ENCODE data around the gene SV2C. TPM values are rescaled to one million over a fixed set of nuclear protein-coding genes. Genes with fewer than 3 reads are reported as not detected.
A peak's percentile ranks its signal among the peaks of the same experiment; 100 is the strongest.

Gene SV2C
- total RNA-seq, 2 donors from 2014 or later, result not detected

GRCh38 chr5:76197726-76198125 lies 114.5 kb downstream of the SV2C start:
- peak overlapping the region; percentile 44 for H3K27ac Mint-ChIP-seq
- H3K36me3 Mint-ChIP-seq (ENCODE audit: low read depth), result no peaks in the 10 kb centered on the region
- no peaks in the 10 kb centered on the region for H3K36me3 ChIP-seq (ENCODE audit: control insufficient read depth, insufficient read depth, low read length)
- no peaks in the 10 kb centered on the region for H3K27me3 ChIP-seq (ENCODE audit: control insufficient read depth, insufficient read depth, low read length, poor library complexity, severe bottlenecking)
- no peak overlapping the region for H3K4me3 Mint-ChIP-seq
- H3K4me1 ChIP-seq (ENCODE audit: control insufficient read depth, insufficient read depth, low read length), result peaks cover 8% of the 10 kb centered on the region
- H3K4me3 ChIP-seq (ENCODE audit: low read length), result no peak overlapping the region
- no peak overlapping the region for H3K27ac ChIP-seq (ENCODE audit: low read depth, low read length)
- no peak overlapping the region for H3K9ac ChIP-seq (ENCODE audit: extremely low read depth, low read length, poor library complexity, severe bottlenecking)
- WGBS, 2 experiments (ENCODE audit: insufficient coverage in 1 of 2, insufficient read length in 1 of 2), result 80 to 94% methylated on average over 1 to 3 of the region's 3 CpGs
- no peak for TF ChIP-seq CTCF (conservative IDR thresholded peaks at IDR 0.05)
- H3K27me3 Mint-ChIP-seq (ENCODE audit: insufficient read depth), result no peaks in the 10 kb centered on the region
- no peak for DNase-seq
- no peaks in the 10 kb centered on the region for H3K9me3 ChIP-seq (ENCODE audit: control insufficient read depth, low read length)
- H3K4me1 Mint-ChIP-seq, result peaks cover 31% of the 10 kb centered on the region
- H3K9me3 Mint-ChIP-seq, result no peaks in the 10 kb centered on the region

- TF ChIP-seq CTCF (conservative IDR thresholded peaks at IDR 0.05), result no peak
- no peaks in the 10 kb centered on the region for H3K36me3 Mint-ChIP-seq (ENCODE audit: low read depth)
- Histone ChIP-seq H3K27me3 (ENCODE audit: control insufficient read depth, insufficient read depth, low read length, poor library complexity, severe bottlenecking) (no peaks in the 10 kb centered on the region), H3K9ac (ENCODE audit: extremely low read depth, low read length, poor library complexity, severe bottlenecking) (no peak overlapping the region), H3K4me1 (ENCODE audit: control insufficient read depth, insufficient read depth, low read length) (peaks cover 8% of the 10 kb centered on the region), H3K9me3 (ENCODE audit: control insufficient read depth, low read length) (no peaks in the 10 kb centered on the region), H3K4me3 (ENCODE audit: low read length) (no peak overlapping the region), H3K36me3 (ENCODE audit: control insufficient read depth, insufficient read depth, low read length) (no peaks in the 10 kb centered on the region), H3K27ac (ENCODE audit: low read depth, low read length) (no peak overlapping the region)
- no peak overlapping the region for H3K27ac Mint-ChIP-seq
- WGBS, 2 experiments (ENCODE audit: insufficient coverage in 1 of 2, insufficient read length in 1 of 2), result 87 to 93% methylated on average over 2 to 6 of the region's 6 CpGs
- peaks cover 29% of the 10 kb centered on the region for H3K4me1 Mint-ChIP-seq
- H3K4me3 Mint-ChIP-seq, result no peak overlapping the region
- H3K9me3 Mint-ChIP-seq, result no peaks in the 10 kb centered on the region
- no peak for DNase-seq
- no peaks in the 10 kb centered on the region for H3K27me3 Mint-ChIP-seq (ENCODE audit: insufficient read depth)
Observed at GRCh38 chr5:76199336-76200318, 116.4 kb downstream of the SV2C start.

- no peak overlapping the region for H3K27ac Mint-ChIP-seq
- H3K4me1 Mint-ChIP-seq, result peaks cover 16% of the 10 kb centered on the region
- H3K4me3 Mint-ChIP-seq, result no peak overlapping the region
- no peaks in the 10 kb centered on the region for H3K27me3 Mint-ChIP-seq (ENCODE audit: insufficient read depth)
- Histone ChIP-seq H3K36me3 (ENCODE audit: control insufficient read depth, insufficient read depth, low read length) (no peaks in the 10 kb centered on the region), H3K4me3 (ENCODE audit: low read length) (no peak overlapping the region), H3K9ac (ENCODE audit: extremely low read depth, low read length, poor library complexity, severe bottlenecking) (no peak overlapping the region), H3K9me3 (ENCODE audit: control insufficient read depth, low read length) (no peaks in the 10 kb centered on the region), H3K4me1 (ENCODE audit: control insufficient read depth, insufficient read depth, low read length) (peaks cover 2% of the 10 kb centered on the region), H3K27me3 (ENCODE audit: control insufficient read depth, insufficient read depth, low read length, poor library complexity, severe bottlenecking) (no peaks in the 10 kb centered on the region), H3K27ac (ENCODE audit: low read depth, low read length) (no peak overlapping the region)
- 94 to 97% methylated on average over 2 to 5 of the region's 5 CpGs for WGBS, 2 experiments (ENCODE audit: insufficient coverage in 1 of 2, insufficient read length in 1 of 2)
- H3K9me3 Mint-ChIP-seq, result no peaks in the 10 kb centered on the region
- no peak for DNase-seq
- H3K36me3 Mint-ChIP-seq (ENCODE audit: low read depth), result no peaks in the 10 kb centered on the region
- no peak for TF ChIP-seq CTCF (conservative IDR thresholded peaks at IDR 0.05)
Observed at GRCh38 chr5:76202182-76202581, 119.0 kb downstream of the SV2C start.

Data from endodermal cell (in vitro differentiated cells).